Stimulated activated CD8-positive, alpha-beta memory T cell treated with anti-CD3 and anti-CD28 coated beads, Interleukin-12 subunit alpha, Interleukin-12 subunit beta, amount 100 ng/mL, for 4 hours (primary cell): ENCODE measurements around the gene MYO18B.
"Not testable (repeated sequence)": the region's sequence is repeated elsewhere in the genome, so short reads cannot be mapped to it uniquely, and the experiment has no call there.

Experiments used
- DNase-seq: peaks from one replicate; pipeline ENCODE4 v3.0.0-alpha.2; 2020; ENCODE audit warnings: low read depth

Gene MYO18B

GRCh38 chr22:25953276-25953675 lies 211.3 kb downstream of the MYO18B start:
- no peak for DNase-seq

DNA sequence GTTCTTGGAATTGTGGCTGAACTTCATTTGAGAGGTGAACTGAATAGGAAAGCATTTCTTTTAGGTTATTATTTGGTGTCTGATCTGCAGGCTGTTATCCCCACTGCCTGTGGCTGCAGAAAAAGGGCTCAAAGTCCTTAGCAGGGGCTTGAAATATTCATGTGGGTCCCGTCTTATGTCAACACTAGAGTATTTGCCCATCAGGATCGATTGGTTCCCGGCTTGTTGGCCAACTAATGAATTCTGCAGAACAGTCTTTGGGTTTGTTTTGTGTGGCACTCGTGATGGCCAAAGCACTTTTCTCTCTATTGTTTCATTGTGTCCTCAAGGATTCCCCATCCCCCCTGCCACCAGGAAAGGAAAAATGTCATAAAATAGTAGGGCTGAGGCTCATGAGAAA lies 211.9 kb downstream of the MYO18B start:
- no peak for DNase-seq

GRCh38 chr22:25955323-25955722 lies 213.3 kb downstream of the MYO18B start:
- no peak for DNase-seq

DNA sequence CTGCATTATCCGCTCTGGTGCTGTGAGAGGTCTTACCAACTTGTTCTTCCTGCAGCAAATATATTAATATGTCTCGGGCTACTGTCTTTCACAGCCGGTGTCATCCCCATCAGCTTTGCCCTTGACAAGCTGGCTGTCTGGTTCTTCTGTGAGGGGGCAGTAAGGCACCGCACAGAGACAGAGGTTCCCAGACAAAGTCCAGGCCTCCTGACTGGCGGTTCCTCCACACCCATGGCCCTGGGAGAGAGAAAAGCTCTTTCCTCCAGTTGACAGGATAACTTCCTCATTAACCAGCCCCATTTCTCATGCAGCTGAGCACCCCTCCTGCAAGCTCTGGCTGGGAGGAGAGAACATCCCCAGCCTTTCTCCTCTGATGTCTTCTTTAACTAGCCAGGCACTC lies 214.8 kb downstream of the MYO18B start:
- DNase-seq: no peak

- no peak for DNase-seq
Measured at GRCh38 chr22:25959818-25960774, 218.1 kb downstream of the MYO18B start.

DNA sequence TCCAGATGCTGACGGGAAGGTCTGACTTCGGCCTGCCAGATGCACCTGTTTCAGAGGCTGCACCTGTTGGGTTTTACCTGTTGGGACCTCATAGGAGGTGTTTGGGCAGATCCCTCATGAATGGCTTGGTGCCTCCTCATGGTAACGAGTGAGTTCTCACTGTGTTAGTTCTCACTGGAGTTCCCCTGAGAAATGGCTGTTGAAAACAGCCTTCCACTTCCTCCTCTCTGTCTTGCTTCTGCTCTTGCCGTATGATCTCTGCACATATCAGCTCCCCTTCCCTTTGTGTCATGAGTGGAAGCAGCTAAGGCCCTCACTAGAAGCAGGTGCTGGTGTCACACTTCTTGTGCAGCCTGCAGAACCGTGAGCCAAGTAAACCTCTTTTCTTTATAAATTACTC lies 219.7 kb downstream of the MYO18B start:
- no peak for DNase-seq

DNA sequence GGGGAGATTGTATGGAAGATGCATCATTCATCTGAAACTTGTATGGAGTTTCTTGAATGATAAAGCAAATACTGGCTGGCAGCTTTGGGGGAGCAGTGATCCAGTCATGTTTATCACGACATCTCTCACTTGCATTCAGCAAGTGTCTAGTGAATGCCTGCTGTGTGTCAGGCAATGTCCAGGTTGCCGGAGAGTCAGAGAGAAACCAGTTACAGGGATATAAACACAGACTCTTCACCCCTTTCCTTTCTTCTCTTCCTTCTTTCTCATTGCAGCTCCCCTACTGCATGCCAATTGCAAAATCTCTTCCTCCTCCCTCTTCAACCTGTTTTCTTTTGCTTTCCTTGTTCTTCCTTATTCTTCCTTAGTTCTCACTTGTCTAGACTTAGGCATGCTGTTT lies 220.7 kb downstream of the MYO18B start:
- DNase-seq: no peak

DNA sequence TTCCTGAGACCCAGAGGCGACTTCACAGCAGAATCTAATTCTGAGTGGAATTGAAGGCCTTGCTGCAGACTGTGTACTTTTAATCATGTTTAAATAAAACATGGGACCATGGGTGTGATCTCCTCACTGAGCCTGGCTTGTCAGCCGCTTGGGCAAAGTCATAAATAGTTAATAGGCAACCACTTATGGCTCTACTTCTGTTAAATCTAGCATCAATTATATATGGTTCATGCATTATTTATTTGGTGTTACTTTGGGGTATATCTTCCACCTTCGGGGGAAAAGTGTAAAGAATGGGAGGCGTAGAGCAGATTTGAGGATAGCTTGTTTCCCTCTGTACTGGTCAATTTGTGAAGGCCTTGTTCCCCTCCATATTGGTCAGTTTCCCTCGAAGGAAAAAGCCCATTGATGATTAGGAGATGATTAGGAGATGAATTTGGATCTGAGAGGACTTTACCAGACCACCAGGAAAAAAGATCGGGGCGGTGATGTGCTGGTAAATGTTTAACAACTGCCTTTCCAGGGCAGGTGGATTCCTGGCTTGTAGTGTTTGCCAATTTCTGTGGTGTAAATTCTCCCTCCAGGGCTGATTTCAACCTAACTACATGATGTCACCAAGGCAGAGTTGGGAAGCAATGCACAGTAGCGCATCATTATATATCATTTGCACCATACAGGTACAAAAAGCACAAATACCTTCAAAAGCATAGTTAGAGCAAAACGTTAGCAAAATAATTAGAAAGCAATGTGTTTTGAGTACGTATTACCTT lies 223.2 kb downstream of the MYO18B start:
- DNase-seq: no peak

GRCh38 chr22:25966448-25966913 lies 224.5 kb downstream of the MYO18B start:
- no peak for DNase-seq

GRCh38 chr22:25969286-25969685 lies 227.3 kb downstream of the MYO18B start:
- DNase-seq: no peak

- no peak for DNase-seq
Measured at GRCh38 chr22:25969901-25970300, 227.9 kb downstream of the MYO18B start.

GRCh38 chr22:25970374-25970911 lies 228.5 kb downstream of the MYO18B start:
- no peak for DNase-seq

DNA sequence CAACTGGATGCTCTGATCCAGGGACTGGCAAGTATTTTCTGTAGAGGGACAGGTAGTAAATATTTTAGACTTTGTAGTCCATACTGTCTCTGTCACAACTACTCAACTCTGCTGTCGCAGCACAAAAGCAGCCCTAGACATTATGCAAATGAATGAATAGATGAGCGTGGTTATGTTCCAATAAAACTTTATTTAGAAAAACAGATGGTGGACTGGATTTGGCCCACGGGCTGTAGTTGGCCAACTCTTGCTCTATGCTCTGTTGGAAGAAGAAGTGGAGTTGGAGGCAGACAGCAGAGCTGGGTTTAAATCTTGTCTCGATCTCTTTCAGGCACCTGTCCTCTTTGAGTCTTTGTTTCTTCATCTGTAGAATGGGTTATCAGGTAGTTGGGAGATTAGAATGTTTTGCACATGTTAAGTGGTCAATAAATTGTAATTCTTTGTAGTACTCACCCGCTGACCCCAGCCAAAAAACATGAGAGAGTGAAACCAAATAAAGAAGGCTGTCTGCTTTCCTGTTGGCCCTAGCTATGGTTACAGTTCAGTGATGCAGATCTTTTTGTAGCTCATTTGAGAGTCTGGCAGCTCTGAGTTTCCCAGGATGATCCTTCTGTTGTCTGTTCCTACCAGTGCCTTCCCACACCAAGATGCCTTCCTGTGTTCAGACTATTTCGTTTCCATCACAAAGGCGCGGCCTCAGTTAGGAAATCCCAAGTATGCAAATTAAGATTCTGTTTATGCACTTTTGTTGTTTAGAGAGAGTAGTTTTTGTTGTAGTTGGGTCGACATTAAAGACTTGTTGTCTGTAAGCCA lies 229.2 kb downstream of the MYO18B start:
- DNase-seq: no peak

DNA sequence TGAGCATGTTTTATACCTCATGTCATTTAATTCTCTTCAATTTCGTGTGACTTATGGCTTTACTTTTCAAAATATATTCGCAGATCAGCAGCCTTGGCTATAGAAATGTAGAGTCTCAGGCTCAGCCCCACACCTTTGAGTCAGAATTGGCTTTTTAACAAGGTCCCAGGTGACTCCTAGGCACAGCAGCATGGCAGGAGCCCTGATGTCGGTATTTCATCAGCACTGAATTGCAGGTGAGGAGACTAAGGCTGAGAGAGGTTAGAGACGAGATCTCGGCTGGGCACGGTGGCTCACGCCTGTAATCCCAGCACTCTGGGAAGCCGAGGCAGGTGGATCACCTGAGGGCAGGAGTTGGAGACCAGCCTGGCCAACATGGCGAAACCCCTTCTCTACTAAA lies 230.4 kb downstream of the MYO18B start:
- no peak for DNase-seq

GRCh38 chr22:25976356-25976755 lies 234.4 kb downstream of the MYO18B start:
- no peak for DNase-seq

DNA sequence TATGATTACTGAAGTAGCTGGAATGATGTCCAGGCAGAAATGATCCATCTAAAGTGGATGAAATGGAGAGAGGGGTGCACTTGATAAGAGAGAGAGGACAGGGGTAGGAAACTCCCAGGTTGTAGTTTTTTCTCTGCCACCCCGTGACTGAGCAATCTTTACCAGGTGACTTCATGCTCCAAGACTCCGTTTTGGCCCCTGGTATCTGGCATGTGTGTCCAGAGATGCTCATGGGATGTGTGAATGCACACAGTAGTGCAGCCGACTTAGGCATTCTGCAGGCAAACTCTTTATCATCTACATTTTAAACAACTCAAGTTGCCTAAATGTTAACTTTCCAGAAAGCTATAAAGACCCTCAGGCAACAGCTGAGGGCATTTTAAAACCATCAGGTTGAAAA lies 238.0 kb downstream of the MYO18B start:
- DNase-seq: no peak

DNA sequence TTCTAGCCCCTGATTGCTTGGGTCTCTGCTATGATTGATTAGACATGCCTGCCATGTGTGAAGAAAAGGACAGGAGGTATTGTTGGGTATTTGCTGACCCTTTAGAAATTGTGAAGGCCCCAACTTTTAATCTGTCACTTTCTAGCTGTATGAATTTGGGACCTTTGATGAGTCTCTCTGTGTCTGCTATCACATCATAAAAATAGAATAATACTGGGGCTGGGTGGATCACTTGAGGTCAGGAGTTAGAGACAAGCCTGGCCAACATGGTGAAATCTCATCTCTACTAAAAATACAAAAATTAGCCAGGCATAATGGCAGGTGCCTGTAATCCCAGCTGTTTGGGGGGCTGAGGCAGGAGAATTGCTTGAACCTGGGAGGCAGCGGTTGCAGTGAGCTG lies 242.9 kb downstream of the MYO18B start:
- DNase-seq: not testable (repeated sequence)

GRCh38 chr22:25987948-25988347 lies 246.0 kb downstream of the MYO18B start:
- no peak for DNase-seq

- no peak for DNase-seq
Measured at GRCh38 chr22:25990940-25991339, 249.0 kb downstream of the MYO18B start.

DNA sequence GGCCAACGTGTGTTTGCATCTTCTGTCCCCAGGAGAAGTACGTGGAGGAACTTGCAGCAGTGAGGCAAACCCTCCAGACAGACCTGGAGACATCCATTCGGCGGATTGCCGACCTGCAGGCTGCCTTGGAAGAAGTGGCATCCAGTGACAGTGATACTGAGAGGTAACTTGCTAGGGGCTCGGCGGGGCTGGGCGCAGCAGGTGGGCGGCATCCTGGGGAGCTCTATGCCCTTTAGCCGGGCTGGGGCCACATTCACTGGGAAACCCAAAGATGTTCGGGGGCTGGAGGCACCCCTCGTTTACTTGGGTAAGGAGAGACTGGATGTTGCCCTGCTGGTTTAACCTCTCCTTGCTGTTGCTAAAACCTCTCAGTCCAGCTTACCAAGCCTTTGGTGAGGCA lies 250.3 kb downstream of the MYO18B start:
- no peak for DNase-seq

GRCh38 chr22:25996669-25997068 lies 254.7 kb downstream of the MYO18B start:
- DNase-seq: no peak
